ENCODE measurements around the gene SEMA5B. TPM values are rescaled to one million over a fixed set of nuclear protein-coding genes. Genes with fewer than 3 reads are reported as not detected.
A peak's percentile ranks its signal among the peaks of the same experiment; 100 is the strongest.

SEMA5B gene
- total RNA-seq, 1 experiment from 2014 or later = 0.04 TPM

GRCh38 chr3:123076496-123077418, 49.2 kb upstream of the SEMA5B start:
- H3K79me2 ChIP-seq (ENCODE audit: low read length) = peaks cover 94% of the 10 kb centered on the region
- H4K20me1 ChIP-seq (ENCODE audit: low read length) = peaks cover 75% of the 10 kb centered on the region
- no peak overlapping the region for H3K27ac ChIP-seq (ENCODE audit: low read length)
- H3F3A ChIP-seq (ENCODE audit: low read length, unreplicated experiment) = no peaks in the 10 kb centered on the region
- H3K27me3 ChIP-seq (ENCODE audit: low read length) = no peaks in the 10 kb centered on the region
- H3K9ac ChIP-seq (ENCODE audit: low read length) = no peak overlapping the region
- no peak for TF ChIP-seq EZH2 (IDR thresholded peaks at IDR 0.05; ENCODE audit: low read length, unreplicated experiment)
- no peak for TF ChIP-seq CTCF (conservative IDR thresholded peaks at IDR 0.05; ENCODE audit: low read depth, low read length)
- TF ChIP-seq EZH2phosphoT487 (IDR thresholded peaks at IDR 0.05; ENCODE audit: borderline replicate concordance, low read length) = no peak
- no peaks in the 10 kb centered on the region for H3K9me3 ChIP-seq (ENCODE audit: low read length)
- ATAC-seq = no peak
- no peaks in the 10 kb centered on the region for H3K36me3 ChIP-seq (ENCODE audit: low read depth, low read length)
- H2AFZ ChIP-seq (ENCODE audit: low read length) = no peak overlapping the region
- intact Hi-C loops (cut with micrococcal nuclease) = no loop called here
- no peak for DNase-seq
- BruUV-seq (replicated peaks) = no TSS peak
- no peak overlapping the region for H3K4me2 ChIP-seq (ENCODE audit: low read length)
- CTCF ChIA-PET = no interaction called here
- peaks cover 27% of the 10 kb centered on the region for H3K4me1 ChIP-seq (ENCODE audit: insufficient read depth, low read length)
- no peaks in the 10 kb centered on the region for H3K9me2 ChIP-seq (replicated peaks; ENCODE audit: low read length)
- H3K4me3 ChIP-seq (ENCODE audit: low read length) = no peak overlapping the region
- POLR2A ChIA-PET (ENCODE audit: unreplicated experiment) = no interaction called here

- Histone ChIP-seq H3F3A (ENCODE audit: low read length, unreplicated experiment) (no peaks in the 10 kb centered on the region), H2AFZ (ENCODE audit: low read length) (no peak overlapping the region), H3K4me2 (ENCODE audit: low read length) (no peak overlapping the region), H3K79me2 (ENCODE audit: low read length) (peaks cover 94% of the 10 kb centered on the region), H4K20me1 (ENCODE audit: low read length) (peaks cover 69% of the 10 kb centered on the region), H3K27ac (ENCODE audit: low read length) (no peak overlapping the region), H3K4me1 (ENCODE audit: insufficient read depth, low read length) (peaks cover 27% of the 10 kb centered on the region), H3K9me3 (ENCODE audit: low read length) (no peaks in the 10 kb centered on the region), H3K9me2 (replicated peaks; ENCODE audit: low read length) (no peaks in the 10 kb centered on the region), H3K9ac (ENCODE audit: low read length) (no peak overlapping the region), H3K36me3 (ENCODE audit: low read depth, low read length) (no peaks in the 10 kb centered on the region), H3K4me3 (ENCODE audit: low read length) (no peak overlapping the region), H3K27me3 (ENCODE audit: low read length) (no peaks in the 10 kb centered on the region)
- ATAC-seq (no peak), DNase-seq (no peak)
- intact Hi-C loops (cut with micrococcal nuclease) = no loop called here
- TF ChIP-seq CTCF (conservative IDR thresholded peaks at IDR 0.05; ENCODE audit: low read depth, low read length) = no peak
- TF ChIP-seq EZH2 (IDR thresholded peaks at IDR 0.05; ENCODE audit: low read length, unreplicated experiment) = no peak
- TF ChIP-seq EZH2phosphoT487 (IDR thresholded peaks at IDR 0.05; ENCODE audit: borderline replicate concordance, low read length) = no peak
- no TSS peak for BruUV-seq (replicated peaks)
- POLR2A ChIA-PET (ENCODE audit: unreplicated experiment) = no interaction called here
- CTCF ChIA-PET = no interaction called here
These were observed 48.5 kb upstream of the SEMA5B start for GRCh38 chr3:123076112-123076495.

DNA sequence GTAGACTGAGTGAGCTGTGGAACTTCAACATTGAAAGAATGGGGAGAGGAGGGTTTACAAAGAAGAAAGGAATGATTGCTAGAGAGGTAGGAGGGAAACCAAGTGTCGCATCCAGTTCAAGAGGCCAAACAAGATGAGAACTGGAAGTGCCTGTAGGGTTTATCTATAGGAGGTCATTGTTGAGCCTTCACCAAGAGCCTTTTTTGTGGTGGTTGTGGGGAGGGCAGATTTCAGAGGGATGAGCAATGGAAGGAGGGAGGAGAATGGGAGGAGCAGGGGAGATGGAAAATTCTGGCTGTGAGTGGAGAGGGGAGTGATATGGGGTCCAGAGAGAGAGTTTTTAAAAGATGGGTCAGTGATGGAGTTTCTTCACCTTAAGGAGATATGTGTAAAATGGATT, 47.8 kb upstream of the SEMA5B start:
- Histone ChIP-seq H4K20me1 (ENCODE audit: low read length) (peaks cover 65% of the 10 kb centered on the region), H3K4me1 (ENCODE audit: insufficient read depth, low read length) (peaks cover 27% of the 10 kb centered on the region), H3K27me3 (ENCODE audit: low read length) (no peaks in the 10 kb centered on the region), H3K79me2 (ENCODE audit: low read length) (peaks cover 93% of the 10 kb centered on the region), H3F3A (ENCODE audit: low read length, unreplicated experiment) (no peaks in the 10 kb centered on the region), H3K9ac (ENCODE audit: low read length) (no peak overlapping the region), H3K36me3 (ENCODE audit: low read depth, low read length) (no peaks in the 10 kb centered on the region), H3K27ac (ENCODE audit: low read length) (no peak overlapping the region), H2AFZ (ENCODE audit: low read length) (no peak overlapping the region), H3K4me3 (ENCODE audit: low read length) (no peak overlapping the region), H3K4me2 (ENCODE audit: low read length) (no peak overlapping the region), H3K9me3 (ENCODE audit: low read length) (no peaks in the 10 kb centered on the region), H3K9me2 (replicated peaks; ENCODE audit: low read length) (no peaks in the 10 kb centered on the region)
- ATAC-seq = no peak
- ChIA-PET CTCF (no interaction called here), POLR2A (ENCODE audit: unreplicated experiment) (no interaction called here)
- intact Hi-C loops (cut with micrococcal nuclease) = no loop called here
- no TSS peak for BruUV-seq (replicated peaks)
- no peak for TF ChIP-seq EZH2 (IDR thresholded peaks at IDR 0.05; ENCODE audit: low read length, unreplicated experiment)
- TF ChIP-seq EZH2phosphoT487 (IDR thresholded peaks at IDR 0.05; ENCODE audit: borderline replicate concordance, low read length) = no peak
- TF ChIP-seq CTCF (conservative IDR thresholded peaks at IDR 0.05; ENCODE audit: low read depth, low read length) = no peak
- peak; percentile 27 for DNase-seq

Measured in PC-3 (cell line).